Measurements from ENCODE around the gene MRPL51.

The MRPL51 gene

DNA sequence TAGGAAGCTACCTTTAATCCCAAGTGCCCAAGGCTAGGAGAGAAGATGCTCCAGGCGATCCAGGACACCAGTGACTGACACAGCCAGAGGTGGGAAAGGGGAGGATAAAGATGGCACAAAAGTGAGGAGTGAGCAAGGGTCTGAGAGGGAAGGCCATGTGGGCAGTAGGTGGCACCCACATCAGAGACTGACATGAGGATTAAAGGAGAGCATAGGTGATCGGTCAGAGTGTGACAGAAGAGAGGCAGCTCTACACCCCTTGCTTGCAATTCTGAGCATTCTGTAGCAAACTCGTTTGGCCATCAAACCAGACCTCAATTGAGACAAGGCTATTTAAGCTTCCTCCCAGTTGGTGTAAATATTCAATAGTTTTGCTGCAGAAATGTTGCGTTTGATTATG is 49.0 kb downstream of the MRPL51 start:
- H3K36me3 ChIP-seq (ENCODE audit: control insufficient read depth, insufficient read depth, low read length) = no peaks in the 10 kb centered on the region
- no peaks in the 10 kb centered on the region for H3K4me1 ChIP-seq (ENCODE audit: control insufficient read depth, insufficient read depth, low read length)
- no peak overlapping the region for H3K9ac ChIP-seq (ENCODE audit: low read depth, low read length)
- no peak overlapping the region for H3K27ac ChIP-seq (ENCODE audit: low read depth, low read length)
- no peaks in the 10 kb centered on the region for H3K27me3 ChIP-seq (ENCODE audit: control insufficient read depth, insufficient read depth, low read length)
- H3K9me3 ChIP-seq (ENCODE audit: control insufficient read depth, insufficient read depth, low read length) = no peaks in the 10 kb centered on the region
- no peak overlapping the region for H3K4me3 ChIP-seq (ENCODE audit: low read depth, low read length)

DNA sequence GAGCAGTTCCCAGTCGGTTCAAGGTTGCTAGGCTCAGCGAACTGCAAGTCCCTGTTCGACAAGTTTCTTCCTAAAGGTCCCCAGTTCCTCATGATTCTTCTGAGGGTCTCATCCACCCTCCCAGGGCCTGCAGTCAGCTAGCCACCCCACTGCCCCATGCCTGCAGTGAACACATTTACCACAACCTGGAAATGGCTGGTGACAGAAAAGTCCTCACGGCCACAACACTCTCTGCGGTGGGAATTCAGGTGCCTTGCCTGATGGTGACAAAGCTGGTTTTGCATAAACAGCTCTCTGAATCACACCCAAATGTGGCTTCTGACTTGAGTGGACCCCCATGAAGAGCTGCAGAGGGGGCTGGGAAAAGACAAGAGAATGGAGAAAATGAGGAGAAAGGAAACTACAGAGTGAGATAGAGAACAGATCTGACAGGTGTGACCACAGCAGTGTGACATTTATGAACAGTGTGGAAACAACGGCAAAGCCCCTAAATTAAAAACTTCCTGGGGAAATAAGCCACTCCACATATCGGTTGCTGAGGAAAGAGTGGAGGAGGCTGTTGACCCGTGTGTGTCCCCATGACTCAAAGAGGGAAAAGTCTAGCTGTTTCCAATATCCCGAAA is 49.6 kb downstream of the MRPL51 start:
- Histone ChIP-seq H3K4me3 (ENCODE audit: low read depth, low read length) (no peak overlapping the region), H3K9ac (ENCODE audit: low read depth, low read length) (no peak overlapping the region)

DNA sequence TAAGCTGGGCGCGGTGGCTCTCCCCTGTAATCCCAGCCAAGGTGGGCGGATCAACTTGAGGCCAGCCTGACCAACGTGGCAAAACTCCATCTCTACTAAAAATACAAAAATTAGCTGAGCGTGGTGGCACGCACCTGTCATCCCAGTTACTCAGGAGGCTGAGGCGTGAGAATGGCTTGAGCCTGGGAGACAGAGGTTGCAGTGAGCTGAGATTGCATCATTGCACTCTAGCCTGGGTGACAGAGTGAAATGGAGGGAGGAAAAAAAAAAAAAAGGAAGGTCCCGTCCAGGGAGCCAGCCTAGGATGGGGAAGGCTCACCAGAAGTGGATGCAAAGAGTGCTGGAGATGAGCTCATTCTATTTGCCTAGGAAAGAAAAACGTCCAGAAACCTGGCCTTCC is 50.2 kb downstream of the MRPL51 start:
- no peak overlapping the region for H3K9ac ChIP-seq (ENCODE audit: low read depth, low read length)
- no peak overlapping the region for H3K4me3 ChIP-seq (ENCODE audit: low read depth, low read length)
- no peaks in the 10 kb centered on the region for H3K9me3 ChIP-seq (ENCODE audit: control insufficient read depth, insufficient read depth, low read length)
- H3K36me3 ChIP-seq (ENCODE audit: control insufficient read depth, insufficient read depth, low read length) = no peaks in the 10 kb centered on the region
- H3K27me3 ChIP-seq (ENCODE audit: control insufficient read depth, insufficient read depth, low read length) = no peaks in the 10 kb centered on the region
- no peaks in the 10 kb centered on the region for H3K4me1 ChIP-seq (ENCODE audit: control insufficient read depth, insufficient read depth, low read length)
- H3K27ac ChIP-seq (ENCODE audit: low read depth, low read length) = no peak overlapping the region

More for the DNA sequence above, 49.6 kb downstream of the MRPL51 start:
- H3K36me3 ChIP-seq (ENCODE audit: control insufficient read depth, insufficient read depth, low read length) = no peaks in the 10 kb centered on the region
- no peaks in the 10 kb centered on the region for H3K27me3 ChIP-seq (ENCODE audit: control insufficient read depth, insufficient read depth, low read length)
- no peaks in the 10 kb centered on the region for H3K9me3 ChIP-seq (ENCODE audit: control insufficient read depth, insufficient read depth, low read length)
- H3K4me1 ChIP-seq (ENCODE audit: control insufficient read depth, insufficient read depth, low read length) = no peaks in the 10 kb centered on the region
- no peak overlapping the region for H3K27ac ChIP-seq (ENCODE audit: low read depth, low read length)
